ENCODE data around the gene CTF1. TPM values are rescaled to one million over a fixed set of nuclear protein-coding genes. Genes with fewer than 3 reads are reported as not detected.

CTF1 gene, protein sequence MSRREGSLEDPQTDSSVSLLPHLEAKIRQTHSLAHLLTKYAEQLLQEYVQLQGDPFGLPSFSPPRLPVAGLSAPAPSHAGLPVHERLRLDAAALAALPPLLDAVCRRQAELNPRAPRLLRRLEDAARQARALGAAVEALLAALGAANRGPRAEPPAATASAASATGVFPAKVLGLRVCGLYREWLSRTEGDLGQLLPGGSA
- total RNA-seq (2021; ENCODE audit: unreplicated experiment) (1.4 TPM), Bru-seq, nascent RNA (percentile 32 among the genes with signal in this experiment), BruChase-seq, experiment 1, labeled RNA remaining after a 6-hour chase (percentile 37 among the genes with signal in this experiment), BruChase-seq, experiment 2, labeled RNA remaining after a 2-hour chase (percentile 33 among the genes with signal in this experiment)
- 2.2 and 3.3 TPM in 2 replicates for polyA plus RNA-seq (2012)
- long read RNA-seq, partial matches to known transcripts, result 0 of 1 reads
- long read RNA-seq, other reads (novel, unspliced or antisense), result 0 of 1 reads

- peak within 1 kb of the TSS; percentile 60 to 79 for H3K4me3 ChIP-seq (replicated peaks in 1 of 2; ENCODE audit: low read depth in 1 of 2, low read length in 2 of 2)
- peak; percentile 58 for ATAC-seq
- no peaks in the 10 kb centered on the region for H4K20me1 ChIP-seq (ENCODE audit: insufficient read depth)
- peak; percentile 65 for DNase-seq (ENCODE audit: low read depth, low spot score)
- H2AFZ ChIP-seq (ENCODE audit: low read depth, low read length, poor library complexity, severe bottlenecking), result peak within 1 kb of the TSS; percentile 68
- peak within 1 kb of the TSS; percentile 98 for H3K27ac ChIP-seq (ENCODE audit: low read depth, low read length)
- peaks cover 25 to 55% of the 10 kb centered on the region in 2 experiments for H3K4me1 ChIP-seq (ENCODE audit: control insufficient read depth in 1 of 2, insufficient read depth in 2 of 2, low read length in 2 of 2)
- ChIA-PET RAD21 (ENCODE audit: low non-redundant PET in 1 of 2, low total read pairs in 2 of 2, uncharacterized antibody in 2 of 2, unreplicated experiment in 2 of 2) (interaction anchor here in 1 of 2 experiments (0.5 kb wide), 1 partner anchor 19 kb away, joined by 4 read pairs; no protein-coding TSS in a partner anchor), CTCF (interaction anchor here (1.0 to 1.5 kb wide), 2 partner anchors 52 to 82 kb away, joined by 3 to 5 read pairs; no protein-coding TSS in a partner anchor), POLR2A (interaction anchor here (1.0 to 1.7 kb wide), 3 partner anchors 8 to 91 kb away, joined by 3 to 6 read pairs (median 4); partner anchors contain the start of gene FBXL19)
- peaks cover 3 to 4% of the 10 kb centered on the region in 2 experiments; a peak in 2 of 4 replicates for H3K36me3 ChIP-seq (ENCODE audit: control insufficient read depth in 1 of 2, insufficient read depth in 2 of 2, low read length in 2 of 2)
- intact Hi-C loops (cut with micrococcal nuclease), result loop anchor here (2.0 kb wide), 1 partner anchor 26 kb away; the partner anchor contains the start of gene FBXL19
- peak within 1 kb of the TSS; percentile 77 for H3K9ac ChIP-seq (ENCODE audit: low read length)
- no peaks in the 10 kb centered on the region for H3K9me2 ChIP-seq (ENCODE audit: insufficient read depth)
- no TSS peak for BruUV-seq (replicated peaks)
- H3K27me3 ChIP-seq (ENCODE audit: insufficient read depth, low read length), result no peaks in the 10 kb centered on the region
- TF ChIP-seq FOSL1 (IDR thresholded peaks at IDR 0.05; ENCODE audit: low read depth) (no peak), ZFX (IDR thresholded peaks at IDR 0.05) (peak; percentile 56; the same call in 1 of the 2 replicates), TCF7L2 (IDR thresholded peaks at IDR 0.05; ENCODE audit: borderline replicate concordance, extremely low read depth, insufficient read depth, insufficient read length) (peak; percentile 69)
- TF ChIP-seq, protein P1, sequence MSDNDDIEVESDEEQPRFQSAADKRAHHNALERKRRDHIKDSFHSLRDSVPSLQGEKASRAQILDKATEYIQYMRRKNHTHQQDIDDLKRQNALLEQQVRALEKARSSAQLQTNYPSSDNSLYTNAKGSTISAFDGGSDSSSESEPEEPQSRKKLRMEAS (IDR thresholded peaks at IDR 0.05), result no peak
- peaks cover 15% of the 10 kb centered on the region for H3K79me2 ChIP-seq (ENCODE audit: insufficient read depth, low read length)
- peak within 1 kb of the TSS; percentile 100 for H3K4me2 ChIP-seq (ENCODE audit: low read length)
- H3K9me3 ChIP-seq (ENCODE audit: control insufficient read depth in 1 of 2, insufficient read depth in 1 of 2, low read depth in 1 of 2, low read length in 2 of 2), result no peaks in the 10 kb centered on the region
Observed at GRCh38 chr16:30896261-30896888, at the start of gene CTF1. TSS of gene CTF1 (plus strand) at chr16:30896614. CDS start at chr16:30896644, 30 bp downstream.

Measured in HCT116 (cell line).